ENCODE data around the gene DNAH2. TPM values are rescaled to one million over a fixed set of nuclear protein-coding genes. Genes with fewer than 3 reads are reported as not detected.

DNAH2 gene
- total and polyA plus RNA-seq, 9 of the 15 experiments (the other 6 are each of a cell fraction or from before 2014, with no cell fraction given) = 0.03 TPM; not detected in 8

- TF ChIP-seq SRSF1 (IDR thresholded peaks at IDR 0.05; ENCODE audit: low read depth, low read length) (no peak), ZNF76 (CRISPR knock-in tag; IDR thresholded peaks at IDR 0.05; ENCODE audit: borderline replicate concordance) (no peak), ATF3 (IDR thresholded peaks at IDR 0.05) (no peak), ATF3 (CRISPR knock-in tag; conservative IDR thresholded peaks at IDR 0.05) (no peak), ZNF518B (CRISPR knock-in tag; IDR thresholded peaks at IDR 0.05) (no peak), CHD1 (IDR thresholded peaks at IDR 0.05; ENCODE audit: low read length) (no peak), MYC (IDR thresholded peaks at IDR 0.05; ENCODE audit: low read depth, low read length) (peak; percentile 60), MYC (CRISPR knock-in tag; IDR thresholded peaks at IDR 0.05; ENCODE audit: borderline replicate concordance, low read depth) (no peak), ZNF431 (CRISPR knock-in tag; IDR thresholded peaks at IDR 0.05) (no peak), CREB5 (CRISPR knock-in tag; IDR thresholded peaks at IDR 0.05) (no peak), NUFIP1 (IDR thresholded peaks at IDR 0.05; ENCODE audit: partially characterized antibody) (no peak), NFIC (IDR thresholded peaks at IDR 0.05) (no peak), SIN3B (IDR thresholded peaks at IDR 0.05; ENCODE audit: low read depth) (0 out of 2 replicates have a peak, but pooled peaks have one; percentile 22), TFAP4 (CRISPR knock-in tag; IDR thresholded peaks at IDR 0.05; ENCODE audit: borderline replicate concordance) (peak; percentile 45; the same call in 1 of the 2 replicates), ETS2 (tag; IDR thresholded peaks at IDR 0.05; ENCODE audit: borderline replicate concordance, poor library complexity, severe bottlenecking) (no peak)
- TF ChIP-seq, protein P1, sequence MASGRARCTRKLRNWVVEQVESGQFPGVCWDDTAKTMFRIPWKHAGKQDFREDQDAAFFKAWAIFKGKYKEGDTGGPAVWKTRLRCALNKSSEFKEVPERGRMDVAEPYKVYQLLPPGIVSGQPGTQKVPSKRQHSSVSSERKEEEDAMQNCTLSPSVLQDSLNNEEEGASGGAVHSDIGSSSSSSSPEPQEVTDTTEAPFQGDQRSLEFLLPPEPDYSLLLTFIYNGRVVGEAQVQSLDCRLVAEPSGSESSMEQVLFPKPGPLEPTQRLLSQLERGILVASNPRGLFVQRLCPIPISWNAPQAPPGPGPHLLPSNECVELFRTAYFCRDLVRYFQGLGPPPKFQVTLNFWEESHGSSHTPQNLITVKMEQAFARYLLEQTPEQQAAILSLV (tag; IDR thresholded peaks at IDR 0.05) = no peak
These were observed 29.4 kb upstream of the DNAH2 start, which contains the start of gene WRAP53 (continued) for GRCh38 chr17:7687908-7688807.

Measured in K562 (cell line).